Effector memory CD4-positive, alpha-beta T cell (primary cell): ENCODE measurements around the gene PSENEN.

ENCODE experiments used
- DNase-seq, 3 donors: peaks; one replicate each; pipeline ENCODE4 v3.0.0-alpha.2; 2020
- H3K27ac ChIP-seq: 2 replicates; pipeline ENCODE4 v1.7.0; 2013; ENCODE audit warnings: mild to moderate bottlenecking, low read length, moderate library complexity; ENCODE audit not compliant: insufficient read depth, poor library complexity, severe bottlenecking
- H3K27me3 ChIP-seq: replicated peaks from 2 replicates; pipeline ENCODE4 v1.7.0; 2013; ENCODE audit warnings: mild to moderate bottlenecking, low read length; ENCODE audit not compliant: insufficient read depth, control insufficient read depth, poor library complexity, severe bottlenecking
- H3K36me3 ChIP-seq: 2 replicates; pipeline ENCODE4 v1.7.0; 2013; ENCODE audit warnings: mild to moderate bottlenecking, low read length, moderate library complexity; ENCODE audit not compliant: control insufficient read depth, insufficient read depth
- H3K4me1 ChIP-seq: 2 replicates; pipeline ENCODE4 v1.7.0; 2013; ENCODE audit warnings: low read length, mild to moderate bottlenecking; ENCODE audit not compliant: control insufficient read depth, insufficient read depth, poor library complexity, severe bottlenecking
- H3K4me3 ChIP-seq: 2 replicates; pipeline ENCODE4 v1.7.0; 2013; ENCODE audit warnings: low read length, low read depth, mild to moderate bottlenecking; ENCODE audit not compliant: insufficient read depth, poor library complexity, severe bottlenecking
- H3K9me3 ChIP-seq: 2 replicates; pipeline ENCODE4 v1.7.0; 2013; ENCODE audit warnings: mild to moderate bottlenecking, low read length, moderate library complexity; ENCODE audit not compliant: control insufficient read depth

PSENEN gene

DNA sequence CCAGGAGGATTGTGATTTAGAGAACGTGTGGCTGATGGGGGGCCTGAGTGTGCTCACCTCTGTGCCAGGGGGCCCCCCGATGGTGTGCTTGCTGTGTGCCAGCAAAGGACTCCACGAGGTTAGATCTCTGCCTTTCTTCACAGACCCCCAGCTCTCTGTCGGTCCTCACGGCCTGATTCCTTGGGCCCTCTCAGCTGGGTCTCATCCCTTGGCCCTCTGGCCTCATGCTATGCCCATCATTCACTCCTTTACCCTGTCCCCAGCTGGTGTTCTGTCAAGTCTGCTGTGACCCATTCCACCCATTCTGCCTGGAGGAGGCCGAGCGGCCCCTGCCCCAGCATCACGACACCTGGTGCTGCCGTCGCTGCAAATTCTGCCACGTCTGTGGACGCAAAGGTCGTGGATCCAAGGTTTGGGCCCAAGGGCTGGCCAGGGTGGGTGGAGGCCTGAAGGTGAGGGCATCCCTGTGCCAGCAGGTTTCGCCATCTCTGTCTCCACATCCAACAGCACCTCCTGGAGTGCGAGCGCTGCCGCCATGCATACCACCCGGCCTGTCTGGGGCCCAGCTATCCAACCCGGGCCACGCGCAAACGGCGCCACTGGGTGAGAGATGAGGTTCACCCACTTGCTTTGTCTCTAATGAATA lies 20.1 kb upstream of the PSENEN start:
- Histone ChIP-seq H3K36me3 (peaks cover 95% of the 10 kb centered on the region), H3K27me3 (no peaks in the 10 kb centered on the region), H3K4me1 (no peaks in the 10 kb centered on the region), H3K9me3 (no peaks in the 10 kb centered on the region), H3K4me3 (no peak overlapping the region), H3K27ac (no peak overlapping the region)
- DNase-seq = no peak

DNA sequence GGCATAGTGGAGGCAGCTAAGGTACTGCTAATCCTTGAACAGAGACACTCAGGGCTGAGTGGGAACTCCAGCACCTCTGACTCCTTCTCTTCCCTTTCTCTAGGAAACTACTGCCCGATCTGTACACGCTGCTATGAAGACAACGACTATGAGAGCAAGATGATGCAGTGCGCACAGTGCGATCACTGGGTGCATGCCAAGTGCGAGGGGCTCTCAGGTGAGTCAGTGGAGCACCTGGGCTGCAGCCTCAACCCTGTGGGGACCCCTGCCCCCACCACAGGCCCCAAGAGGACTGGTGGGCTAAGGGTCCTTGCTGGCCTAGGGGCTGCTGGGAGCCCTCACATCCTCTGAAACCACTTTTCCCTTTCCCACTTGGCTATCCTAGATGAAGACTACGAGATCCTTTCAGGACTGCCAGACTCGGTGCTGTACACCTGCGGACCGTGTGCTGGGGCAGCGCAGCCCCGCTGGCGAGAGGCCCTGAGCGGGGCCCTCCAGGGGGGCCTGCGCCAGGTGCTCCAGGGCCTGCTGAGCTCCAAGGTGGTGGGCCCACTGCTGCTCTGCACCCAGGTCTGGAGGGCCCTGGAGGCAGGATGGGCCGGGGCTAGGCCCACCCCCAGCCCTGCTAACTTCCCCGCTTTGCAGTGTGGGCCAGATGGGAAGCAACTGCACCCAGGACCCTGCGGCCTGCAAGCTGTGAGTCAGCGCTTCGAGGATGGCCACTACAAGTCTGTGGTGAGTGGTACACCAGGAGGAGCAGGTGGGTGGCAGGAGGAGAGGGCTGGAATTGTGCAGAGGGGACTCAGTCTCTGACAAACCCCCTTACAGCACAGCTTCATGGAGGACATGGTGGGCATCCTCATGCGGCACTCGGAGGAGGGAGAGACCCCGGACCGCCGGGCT lies 18.1 kb upstream of the PSENEN start:
- H3K27ac ChIP-seq = no peak overlapping the region
- H3K27me3 ChIP-seq = no peaks in the 10 kb centered on the region
- H3K4me3 ChIP-seq = no peak overlapping the region
- no peaks in the 10 kb centered on the region for H3K9me3 ChIP-seq
- no peaks in the 10 kb centered on the region for H3K4me1 ChIP-seq
- peaks cover 100% of the 10 kb centered on the region for H3K36me3 ChIP-seq
- no peak for DNase-seq

- Histone ChIP-seq H3K36me3 (peaks cover 98% of the 10 kb centered on the region), H3K9me3 (no peaks in the 10 kb centered on the region), H3K4me3 (no peak overlapping the region), H3K27ac (no peak overlapping the region), H3K4me1 (no peaks in the 10 kb centered on the region), H3K27me3 (no peaks in the 10 kb centered on the region)
- no peak for DNase-seq
Observed at GRCh38 chr19:35727956-35728706, 17.3 kb upstream of the PSENEN start.

DNA sequence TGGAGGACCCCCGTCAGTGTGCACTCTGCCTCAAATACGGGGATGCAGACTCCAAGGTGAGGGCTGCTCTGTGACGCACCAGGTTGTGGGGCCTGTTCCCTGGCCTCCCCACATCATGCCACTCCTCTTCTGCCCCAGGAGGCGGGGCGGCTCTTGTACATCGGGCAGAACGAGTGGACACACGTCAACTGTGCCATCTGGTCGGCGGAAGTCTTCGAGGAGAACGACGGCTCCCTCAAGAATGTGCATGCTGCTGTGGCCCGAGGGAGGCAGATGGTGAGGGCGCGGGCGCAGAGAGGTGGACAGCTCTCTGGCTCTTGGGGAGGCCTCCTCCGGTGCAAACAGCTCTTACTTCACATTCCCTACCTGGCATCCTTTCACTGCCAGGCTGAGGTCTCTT lies 16.4 kb upstream of the PSENEN start:
- H3K36me3 ChIP-seq = peaks cover 96% of the 10 kb centered on the region
- H3K27me3 ChIP-seq = no peaks in the 10 kb centered on the region
- H3K4me3 ChIP-seq = no peak overlapping the region
- H3K27ac ChIP-seq = no peak overlapping the region
- H3K4me1 ChIP-seq = no peaks in the 10 kb centered on the region
- no peaks in the 10 kb centered on the region for H3K9me3 ChIP-seq
- no peak for DNase-seq

- Histone ChIP-seq H3K27ac (no peak overlapping the region), H3K36me3 (peaks cover 91% of the 10 kb centered on the region), H3K4me1 (no peaks in the 10 kb centered on the region), H3K9me3 (no peaks in the 10 kb centered on the region), H3K27me3 (no peaks in the 10 kb centered on the region), H3K4me3 (no peak overlapping the region)
- DNase-seq = no peak
Observed at GRCh38 chr19:35729763-35730162, 15.7 kb upstream of the PSENEN start.

DNA sequence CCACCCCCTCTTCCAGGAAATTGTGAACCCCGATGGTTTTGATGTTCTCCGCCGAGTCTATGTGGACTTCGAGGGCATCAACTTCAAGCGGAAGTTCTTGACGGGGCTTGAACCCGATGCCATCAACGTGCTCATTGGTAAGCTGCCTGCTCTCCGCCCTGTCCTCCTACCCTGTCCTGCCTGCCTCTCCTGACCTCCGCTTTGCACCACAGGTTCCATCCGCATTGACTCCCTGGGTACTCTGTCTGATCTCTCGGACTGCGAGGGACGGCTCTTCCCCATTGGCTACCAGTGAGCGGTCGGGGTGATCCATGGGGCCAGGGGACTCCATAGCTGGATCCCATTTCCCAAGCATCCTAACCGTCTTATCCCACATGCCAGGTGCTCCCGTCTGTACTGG lies 15.1 kb upstream of the PSENEN start:
- H3K27me3 ChIP-seq = no peaks in the 10 kb centered on the region
- peaks cover 90% of the 10 kb centered on the region for H3K36me3 ChIP-seq
- H3K9me3 ChIP-seq = no peaks in the 10 kb centered on the region

GRCh38 chr19:35731353-35731752 lies 14.1 kb upstream of the PSENEN start:
- Histone ChIP-seq H3K27me3 (no peaks in the 10 kb centered on the region), H3K36me3 (peaks cover 79% of the 10 kb centered on the region), H3K27ac (no peak overlapping the region), H3K4me1 (no peaks in the 10 kb centered on the region), H3K4me3 (no peak overlapping the region), H3K9me3 (no peaks in the 10 kb centered on the region)
- DNase-seq = no peak

More for the DNA sequence above, 15.1 kb upstream of the PSENEN start:
- Histone ChIP-seq H3K4me1 (no peaks in the 10 kb centered on the region), H3K4me3 (no peak overlapping the region), H3K27ac (no peak overlapping the region)
- no peak for DNase-seq

- peaks cover 78% of the 10 kb centered on the region for H3K36me3 ChIP-seq
- no peak overlapping the region for H3K27ac ChIP-seq
- no peak overlapping the region for H3K4me3 ChIP-seq
- H3K4me1 ChIP-seq = no peaks in the 10 kb centered on the region
- DNase-seq = no peak
- H3K27me3 ChIP-seq = no peaks in the 10 kb centered on the region
- no peaks in the 10 kb centered on the region for H3K9me3 ChIP-seq
Observed at GRCh38 chr19:35731779-35732405, 13.6 kb upstream of the PSENEN start.

DNA sequence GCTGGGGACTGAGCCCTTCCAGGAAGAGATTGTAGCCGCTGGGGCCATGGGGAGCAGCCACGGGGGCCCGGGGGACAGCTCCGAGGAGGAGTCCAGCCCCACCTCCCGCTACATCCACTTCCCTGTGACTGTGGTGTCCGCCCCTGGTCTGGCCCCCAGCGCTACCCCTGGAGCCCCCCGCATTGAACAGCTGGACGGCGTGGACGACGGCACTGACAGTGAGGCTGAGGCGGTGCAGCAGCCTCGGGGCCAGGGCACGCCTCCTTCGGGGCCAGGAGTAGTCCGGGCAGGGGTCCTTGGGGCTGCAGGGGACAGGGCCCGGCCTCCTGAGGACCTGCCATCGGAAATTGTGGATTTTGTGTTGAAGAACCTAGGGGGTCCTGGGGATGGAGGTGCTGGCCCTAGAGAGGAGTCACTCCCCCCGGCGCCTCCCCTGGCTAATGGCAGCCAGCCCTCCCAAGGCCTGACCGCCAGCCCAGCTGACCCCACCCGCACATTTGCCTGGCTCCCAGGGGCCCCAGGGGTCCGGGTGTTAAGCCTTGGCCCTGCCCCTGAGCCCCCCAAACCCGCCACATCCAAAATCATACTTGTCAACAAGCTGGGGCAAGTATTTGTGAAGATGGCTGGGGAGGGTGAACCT lies 12.8 kb upstream of the PSENEN start:
- no peaks in the 10 kb centered on the region for H3K27me3 ChIP-seq
- no peak overlapping the region for H3K27ac ChIP-seq
- H3K36me3 ChIP-seq = peaks cover 78% of the 10 kb centered on the region
- H3K4me3 ChIP-seq = no peak overlapping the region
- DNase-seq = no peak
- no peaks in the 10 kb centered on the region for H3K4me1 ChIP-seq
- no peaks in the 10 kb centered on the region for H3K9me3 ChIP-seq
